Trophoblast cell (in vitro differentiated cells and primary cell): ENCODE results near the gene MAFB.

ENCODE experiments used
- DNase-seq, 2 donors: peaks; one replicate each; pipeline ENCODE4 v3.0.0-alpha.2; 2016
- H2AFZ ChIP-seq: 2 replicates; pipeline ENCODE4 v1.6.1; 2013; ENCODE audit warnings: low read length, moderate library complexity, mild to moderate bottlenecking; ENCODE audit not compliant: insufficient read depth, poor library complexity
- H2AK5ac ChIP-seq: 2 replicates; pipeline ENCODE4 v1.6.1; 2013; ENCODE audit warnings: mild to moderate bottlenecking, low read length
- H2BK120ac ChIP-seq: 2 replicates; pipeline ENCODE4 v1.6.1; 2013; ENCODE audit warnings: low read length, mild to moderate bottlenecking, moderate library complexity; ENCODE audit not compliant: insufficient read depth, poor library complexity
- H2BK12ac ChIP-seq: 2 replicates; pipeline ENCODE4 v1.6.1; 2013; ENCODE audit warnings: mild to moderate bottlenecking, low read length, moderate library complexity
- H2BK5ac ChIP-seq: 2 replicates; pipeline ENCODE4 v1.6.1; 2013; ENCODE audit warnings: low read length, low read depth, moderate library complexity, mild to moderate bottlenecking; ENCODE audit not compliant: poor library complexity
- H3K14ac ChIP-seq: 2 replicates; pipeline ENCODE4 v1.6.1; 2013; ENCODE audit warnings: mild to moderate bottlenecking, low read length
- H3K18ac ChIP-seq: 2 replicates; pipeline ENCODE4 v1.6.1; 2013; ENCODE audit warnings: mild to moderate bottlenecking, low read length
- H3K23ac ChIP-seq: 2 replicates; pipeline ENCODE4 v1.6.1; 2013; ENCODE audit warnings: low read length
- H3K27ac ChIP-seq: 2 replicates; pipeline ENCODE4 v1.5.1; 2013; ENCODE audit warnings: low read depth, mild to moderate bottlenecking, inconsistent platforms, low read length, moderate library complexity
- H3K27me3 ChIP-seq: 2 replicates; pipeline ENCODE4 v1.6.1; 2013; ENCODE audit warnings: inconsistent platforms, mild to moderate bottlenecking, low read length, moderate library complexity; ENCODE audit not compliant: insufficient read depth
- H3K36me3 ChIP-seq, 2 experiments: 1 replicate in 1 of 2; 2 replicates in 1 of 2; pipeline ENCODE4 v1.6.1; 2013; ENCODE audit warnings: low read length in 2 of 2, mild to moderate bottlenecking in 2 of 2, moderate library complexity in 1 of 2; ENCODE audit not compliant: insufficient read depth in 2 of 2, control insufficient read depth in 1 of 2
- H3K4ac ChIP-seq: 2 replicates; pipeline ENCODE4 v1.6.1; 2013; ENCODE audit warnings: low read depth, mild to moderate bottlenecking, low read length, moderate library complexity
- H3K4me1 ChIP-seq, 2 experiments: 1 replicate in 1 of 2; 2 replicates in 1 of 2; pipeline ENCODE4 v1.6.1; 2013; ENCODE audit warnings: low read length in 2 of 2, mild to moderate bottlenecking in 2 of 2, moderate library complexity in 1 of 2; ENCODE audit not compliant: insufficient read depth in 2 of 2, control insufficient read depth in 1 of 2
- H3K4me2 ChIP-seq: 2 replicates; pipeline ENCODE4 v1.6.1; 2013; ENCODE audit warnings: inconsistent platforms, mild to moderate bottlenecking, low read length, moderate library complexity
- H3K4me3 ChIP-seq: 2 replicates; pipeline ENCODE4 v1.5.1; 2013; ENCODE audit warnings: mild to moderate bottlenecking, low read depth, low read length, inconsistent platforms
- H3K79me1 ChIP-seq: one replicate; pipeline ENCODE4 v1.6.1; 2013; ENCODE audit warnings: low read length
- H3K79me2 ChIP-seq: 2 replicates; pipeline ENCODE4 v1.6.1; 2013; ENCODE audit warnings: low read length, mild to moderate bottlenecking; ENCODE audit not compliant: control insufficient read depth, insufficient read depth, poor library complexity
- H3K9ac ChIP-seq: 2 replicates; pipeline ENCODE4 v1.6.1; 2013; ENCODE audit warnings: mild to moderate bottlenecking, low read length
- H3K9me3 ChIP-seq: 2 replicates; pipeline ENCODE4 v1.6.1; 2013; ENCODE audit warnings: low read depth, mild to moderate bottlenecking, control low read depth, inconsistent platforms, low read length; ENCODE audit not compliant: insufficient read depth
- H4K12ac ChIP-seq: 2 replicates; pipeline ENCODE4 v1.6.1; 2013; ENCODE audit warnings: low read depth, mild to moderate bottlenecking, low read length, moderate library complexity
- H4K8ac ChIP-seq: 2 replicates; pipeline ENCODE4 v1.6.1; 2013; ENCODE audit warnings: low read depth, mild to moderate bottlenecking, low read length, moderate library complexity
- H4K91ac ChIP-seq: one replicate; pipeline ENCODE4 v1.6.1; 2013; ENCODE audit warnings: low read depth, mild to moderate bottlenecking, low read length, moderate library complexity
- WGBS: extraction: QIAGEN DNeasy Blood & Tissue Kit; methylation state at CpG from one replicate; pipeline ENCODE4 v1.1.7; 2013; ENCODE audit warnings: missing lambda C conversion rate; ENCODE audit not compliant: insufficient read length, insufficient coverage; ENCODE audit errors: extremely low coverage; 5-methylcytosine and 5-hydroxymethylcytosine counted together

The MAFB gene

GRCh38 chr20:40720099-40720498 is 31.1 kb upstream of the MAFB start:
- Histone ChIP-seq H3K79me1 (no peaks in the 10 kb centered on the region), H3K79me2 (no peaks in the 10 kb centered on the region), H2AK5ac (no peak overlapping the region), H2BK5ac (no peak overlapping the region), H3K36me3 (no peaks in the 10 kb centered on the region), H3K4me3 (no peak overlapping the region), H3K14ac (no peak overlapping the region), H3K18ac (no peak overlapping the region), H3K27ac (no peak overlapping the region), H3K4me2 (no peak overlapping the region), H3K23ac (no peak overlapping the region), H3K9me3 (peaks cover 4% of the 10 kb centered on the region), H2BK120ac (no peak overlapping the region), H4K91ac (no peak overlapping the region), H2AFZ (no peak overlapping the region), H3K9ac (no peak overlapping the region), H3K4me1 (no peaks in the 10 kb centered on the region), H3K4ac (no peak overlapping the region), H4K12ac (no peak overlapping the region), H3K27me3 (no peaks in the 10 kb centered on the region), H4K8ac (no peak overlapping the region), H2BK12ac (no peak overlapping the region)
- no CpG with 5 or more reads among the region's 8 CpGs for WGBS
- DNase-seq, result no peak

- no peak overlapping the region for H2AK5ac ChIP-seq
- H2AFZ ChIP-seq, result no peak overlapping the region
Observed at GRCh38 chr20:40718982-40719729, 30.1 kb upstream of the MAFB start.

GRCh38 chr20:40718214-40718977 is 29.4 kb upstream of the MAFB start:
- no peak overlapping the region for H2BK12ac ChIP-seq
- H3K4me3 ChIP-seq, result no peak overlapping the region
- H3K9ac ChIP-seq, result no peak overlapping the region
- H3K4me1 ChIP-seq, result no peaks in the 10 kb centered on the region
- peaks cover 2% of the 10 kb centered on the region for H3K9me3 ChIP-seq
- no peak overlapping the region for H3K14ac ChIP-seq
- no peaks in the 10 kb centered on the region for H3K79me2 ChIP-seq
- no peaks in the 10 kb centered on the region for H3K36me3 ChIP-seq
- H2AFZ ChIP-seq, result no peak overlapping the region
- no peaks in the 10 kb centered on the region for H3K27me3 ChIP-seq
- H3K4me2 ChIP-seq, result no peak overlapping the region
- no peak overlapping the region for H2BK120ac ChIP-seq
- no peak overlapping the region for H4K12ac ChIP-seq
- no peak overlapping the region for H3K23ac ChIP-seq
- no peak overlapping the region for H4K8ac ChIP-seq
- WGBS, result no CpG with 5 or more reads among the region's 12 CpGs
- no peak for DNase-seq
- no peak overlapping the region for H2AK5ac ChIP-seq
- no peak overlapping the region for H4K91ac ChIP-seq
- no peak overlapping the region for H3K27ac ChIP-seq
- H3K4ac ChIP-seq, result no peak overlapping the region
- H3K18ac ChIP-seq, result no peak overlapping the region
- H3K79me1 ChIP-seq, result no peaks in the 10 kb centered on the region
- H2BK5ac ChIP-seq, result no peak overlapping the region

More at GRCh38 chr20:40718982-40719729, 30.1 kb upstream of the MAFB start:
- H3K27me3 ChIP-seq, result no peaks in the 10 kb centered on the region
- H3K23ac ChIP-seq, result no peak overlapping the region
- no peak overlapping the region for H3K14ac ChIP-seq
- H2BK120ac ChIP-seq, result no peak overlapping the region
- no peaks in the 10 kb centered on the region for H3K4me1 ChIP-seq
- no CpG with 5 or more reads among the region's 8 CpGs for WGBS
- no peaks in the 10 kb centered on the region for H3K79me2 ChIP-seq
- H2BK12ac ChIP-seq, result no peak overlapping the region
- no peak overlapping the region for H4K8ac ChIP-seq
- H4K12ac ChIP-seq, result no peak overlapping the region
- H2BK5ac ChIP-seq, result no peak overlapping the region
- no peak overlapping the region for H3K18ac ChIP-seq
- peaks cover 2% of the 10 kb centered on the region for H3K9me3 ChIP-seq
- H3K4me2 ChIP-seq, result no peak overlapping the region
- no peak overlapping the region for H3K9ac ChIP-seq
- no peaks in the 10 kb centered on the region for H3K79me1 ChIP-seq
- H3K4ac ChIP-seq, result no peak overlapping the region
- H3K27ac ChIP-seq, result no peak overlapping the region
- no peaks in the 10 kb centered on the region for H3K36me3 ChIP-seq
- H3K4me3 ChIP-seq, result no peak overlapping the region
- peak; percentile 8 to 27 for DNase-seq
- no peak overlapping the region for H4K91ac ChIP-seq

- Histone ChIP-seq H4K8ac (no peak overlapping the region), H2BK12ac (no peak overlapping the region), H3K9ac (no peak overlapping the region), H3K23ac (no peak overlapping the region), H3K4me1 (no peaks in the 10 kb centered on the region), H2AK5ac (no peak overlapping the region), H3K79me2 (no peaks in the 10 kb centered on the region), H3K4me2 (no peak overlapping the region), H4K91ac (no peak overlapping the region), H2BK120ac (no peak overlapping the region), H4K12ac (no peak overlapping the region), H3K79me1 (no peaks in the 10 kb centered on the region), H3K14ac (no peak overlapping the region), H3K27me3 (no peaks in the 10 kb centered on the region), H3K9me3 (peaks cover 2% of the 10 kb centered on the region), H3K4me3 (no peak overlapping the region), H3K36me3 (no peaks in the 10 kb centered on the region), H3K18ac (no peak overlapping the region), H3K27ac (no peak overlapping the region), H2AFZ (no peak overlapping the region), H3K4ac (no peak overlapping the region), H2BK5ac (no peak overlapping the region)
- no peak for DNase-seq
- no CpG with 5 or more reads among the region's 13 CpGs for WGBS
Observed at GRCh38 chr20:40717343-40717865, 28.4 kb upstream of the MAFB start.
